ENCODE measurements around the gene ARHGAP31.

DNA sequence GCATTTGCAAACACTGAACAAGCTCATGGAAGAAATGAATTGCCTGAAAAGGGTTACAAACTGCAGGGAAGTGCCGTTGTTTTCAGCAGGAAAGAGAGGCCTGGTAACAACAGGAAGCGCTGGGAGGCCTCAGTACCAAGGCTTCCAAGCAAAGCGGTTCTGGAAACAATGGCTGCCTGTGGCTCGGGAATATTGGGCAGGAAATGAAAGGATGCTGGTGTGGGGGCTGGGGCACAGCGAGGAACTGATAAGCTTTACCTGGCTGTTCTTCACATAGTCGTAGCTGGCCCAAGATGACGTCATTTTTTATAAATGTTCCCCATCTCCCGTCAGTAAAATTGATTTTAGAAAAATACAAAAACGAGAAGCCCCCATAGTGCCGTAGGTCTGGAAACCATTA lies 55.9 kb downstream of the ARHGAP31 start:
- TF ChIP-seq, protein P1, sequence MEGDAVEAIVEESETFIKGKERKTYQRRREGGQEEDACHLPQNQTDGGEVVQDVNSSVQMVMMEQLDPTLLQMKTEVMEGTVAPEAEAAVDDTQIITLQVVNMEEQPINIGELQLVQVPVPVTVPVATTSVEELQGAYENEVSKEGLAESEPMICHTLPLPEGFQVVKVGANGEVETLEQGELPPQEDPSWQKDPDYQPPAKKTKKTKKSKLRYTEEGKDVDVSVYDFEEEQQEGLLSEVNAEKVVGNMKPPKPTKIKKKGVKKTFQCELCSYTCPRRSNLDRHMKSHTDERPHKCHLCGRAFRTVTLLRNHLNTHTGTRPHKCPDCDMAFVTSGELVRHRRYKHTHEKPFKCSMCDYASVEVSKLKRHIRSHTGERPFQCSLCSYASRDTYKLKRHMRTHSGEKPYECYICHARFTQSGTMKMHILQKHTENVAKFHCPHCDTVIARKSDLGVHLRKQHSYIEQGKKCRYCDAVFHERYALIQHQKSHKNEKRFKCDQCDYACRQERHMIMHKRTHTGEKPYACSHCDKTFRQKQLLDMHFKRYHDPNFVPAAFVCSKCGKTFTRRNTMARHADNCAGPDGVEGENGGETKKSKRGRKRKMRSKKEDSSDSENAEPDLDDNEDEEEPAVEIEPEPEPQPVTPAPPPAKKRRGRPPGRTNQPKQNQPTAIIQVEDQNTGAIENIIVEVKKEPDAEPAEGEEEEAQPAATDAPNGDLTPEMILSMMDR (IDR thresholded peaks at IDR 0.05; ENCODE audit: poor library complexity, severe bottlenecking): no peak
- TF ChIP-seq EZH2 (IDR thresholded peaks at IDR 0.05; ENCODE audit: borderline replicate concordance, insufficient read depth, low read length, poor library complexity, severe bottlenecking) (no peak), POLR2AphosphoS5 (IDR thresholded peaks at IDR 0.05) (no peak)
- TF ChIP-seq, protein P2, sequence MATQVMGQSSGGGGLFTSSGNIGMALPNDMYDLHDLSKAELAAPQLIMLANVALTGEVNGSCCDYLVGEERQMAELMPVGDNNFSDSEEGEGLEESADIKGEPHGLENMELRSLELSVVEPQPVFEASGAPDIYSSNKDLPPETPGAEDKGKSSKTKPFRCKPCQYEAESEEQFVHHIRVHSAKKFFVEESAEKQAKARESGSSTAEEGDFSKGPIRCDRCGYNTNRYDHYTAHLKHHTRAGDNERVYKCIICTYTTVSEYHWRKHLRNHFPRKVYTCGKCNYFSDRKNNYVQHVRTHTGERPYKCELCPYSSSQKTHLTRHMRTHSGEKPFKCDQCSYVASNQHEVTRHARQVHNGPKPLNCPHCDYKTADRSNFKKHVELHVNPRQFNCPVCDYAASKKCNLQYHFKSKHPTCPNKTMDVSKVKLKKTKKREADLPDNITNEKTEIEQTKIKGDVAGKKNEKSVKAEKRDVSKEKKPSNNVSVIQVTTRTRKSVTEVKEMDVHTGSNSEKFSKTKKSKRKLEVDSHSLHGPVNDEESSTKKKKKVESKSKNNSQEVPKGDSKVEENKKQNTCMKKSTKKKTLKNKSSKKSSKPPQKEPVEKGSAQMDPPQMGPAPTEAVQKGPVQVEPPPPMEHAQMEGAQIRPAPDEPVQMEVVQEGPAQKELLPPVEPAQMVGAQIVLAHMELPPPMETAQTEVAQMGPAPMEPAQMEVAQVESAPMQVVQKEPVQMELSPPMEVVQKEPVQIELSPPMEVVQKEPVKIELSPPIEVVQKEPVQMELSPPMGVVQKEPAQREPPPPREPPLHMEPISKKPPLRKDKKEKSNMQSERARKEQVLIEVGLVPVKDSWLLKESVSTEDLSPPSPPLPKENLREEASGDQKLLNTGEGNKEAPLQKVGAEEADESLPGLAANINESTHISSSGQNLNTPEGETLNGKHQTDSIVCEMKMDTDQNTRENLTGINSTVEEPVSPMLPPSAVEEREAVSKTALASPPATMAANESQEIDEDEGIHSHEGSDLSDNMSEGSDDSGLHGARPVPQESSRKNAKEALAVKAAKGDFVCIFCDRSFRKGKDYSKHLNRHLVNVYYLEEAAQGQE (IDR thresholded peaks at IDR 0.05; ENCODE audit: borderline replicate concordance): no peak

Data from neural cell (in vitro differentiated cells).